GM23338 (cell line): ENCODE data around the gene BIRC6.

ENCODE experiments used
- CREB1 ChIP-seq: fragments of 250-450 bp; sonication (Bioruptor Pico); IDR thresholded peaks from 2 replicates; pipeline ENCODE4 v1.5.0; 2020; ENCODE audit warnings: low read depth, mild to moderate bottlenecking, moderate library complexity
- EZH2 ChIP-seq: fragments of 200-600 bp; sonication (generic); IDR thresholded peaks from one replicate; pipeline ENCODE4 v1.8.0; 2017; ENCODE audit warnings: antibody characterized with exemption, mild to moderate bottlenecking, low read depth; ENCODE audit not compliant: unreplicated experiment
- EZH2phosphoT487 ChIP-seq: fragments of 200-600 bp; sonication (generic); IDR thresholded peaks from one replicate; pipeline ENCODE4 v1.8.1; 2018; ENCODE audit warnings: antibody characterized with exemption; ENCODE audit not compliant: unreplicated experiment
- JUNB ChIP-seq: IDR thresholded peaks from one replicate; pipeline ENCODE4 v1.6.1; 2016; ENCODE audit warnings: antibody characterized with exemption; ENCODE audit not compliant: unreplicated experiment
- NANOG ChIP-seq: IDR thresholded peaks from 2 replicates; pipeline ENCODE4 v1.6.1; 2016; ENCODE audit warnings: antibody characterized with exemption, borderline replicate concordance
- POLR2AphosphoS5 ChIP-seq: IDR thresholded peaks from 2 replicates; pipeline ENCODE4 v1.6.1; 2016; ENCODE audit warnings: antibody characterized with exemption, low read depth
- STAT1 ChIP-seq: IDR thresholded peaks from one replicate; pipeline ENCODE4 v1.6.1; 2016; ENCODE audit warnings: antibody characterized with exemption; ENCODE audit not compliant: unreplicated experiment
- ZNF331 ChIP-seq: fragments of 250-450 bp; sonication (Bioruptor Pico); IDR thresholded peaks from 2 replicates; pipeline ENCODE4 v1.5.0; 2020; ENCODE audit warnings: low read depth, mild to moderate bottlenecking, moderate library complexity
- TF ChIP-seq, protein P1 (sequence below), 2 experiments: fragments of 200-600 bp in 1 of 2; sonication (generic) in 1 of 2; conservative IDR thresholded peaks; 2 replicates each; pipeline versions ENCODE4 v1.5.1 to v1.6.1; 2016 to 2017; ENCODE audit warnings: antibody characterized with exemption in 2 of 2, low read depth in 2 of 2, mild to moderate bottlenecking in 2 of 2, moderate library complexity in 1 of 2
- TF ChIP-seq, protein P2 (sequence below): IDR thresholded peaks from one replicate; pipeline ENCODE4 v1.6.1; 2018; ENCODE audit warnings: antibody characterized with exemption; ENCODE audit not compliant: unreplicated experiment
- TF ChIP-seq, protein P3 (sequence below): fragments of 250-450 bp; sonication (Bioruptor Pico); IDR thresholded peaks from 2 replicates; pipeline ENCODE4 v1.5.0; 2020; ENCODE audit warnings: mild to moderate bottlenecking, moderate library complexity

DNA sequence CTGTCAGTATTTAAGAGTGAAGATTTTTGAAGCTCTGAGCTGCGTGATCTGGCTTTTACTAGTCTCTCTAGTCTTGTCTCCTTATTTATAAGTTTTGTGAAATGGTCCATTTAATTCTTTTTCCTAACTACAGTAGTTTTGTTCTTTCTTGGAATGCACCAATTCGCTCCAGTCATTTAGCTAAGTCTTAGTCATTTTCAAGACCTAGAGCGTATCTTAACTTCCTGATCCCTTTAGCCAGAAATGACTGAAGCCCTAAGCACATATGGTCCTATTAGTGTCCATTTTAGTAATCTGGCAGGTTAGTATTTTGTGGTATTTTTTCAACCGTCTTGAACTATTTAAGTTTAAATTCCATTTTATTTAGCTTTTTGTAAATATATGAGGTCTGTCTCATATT, 3.6 kb downstream of the BIRC6 start:
- TF ChIP-seq, protein P1, sequence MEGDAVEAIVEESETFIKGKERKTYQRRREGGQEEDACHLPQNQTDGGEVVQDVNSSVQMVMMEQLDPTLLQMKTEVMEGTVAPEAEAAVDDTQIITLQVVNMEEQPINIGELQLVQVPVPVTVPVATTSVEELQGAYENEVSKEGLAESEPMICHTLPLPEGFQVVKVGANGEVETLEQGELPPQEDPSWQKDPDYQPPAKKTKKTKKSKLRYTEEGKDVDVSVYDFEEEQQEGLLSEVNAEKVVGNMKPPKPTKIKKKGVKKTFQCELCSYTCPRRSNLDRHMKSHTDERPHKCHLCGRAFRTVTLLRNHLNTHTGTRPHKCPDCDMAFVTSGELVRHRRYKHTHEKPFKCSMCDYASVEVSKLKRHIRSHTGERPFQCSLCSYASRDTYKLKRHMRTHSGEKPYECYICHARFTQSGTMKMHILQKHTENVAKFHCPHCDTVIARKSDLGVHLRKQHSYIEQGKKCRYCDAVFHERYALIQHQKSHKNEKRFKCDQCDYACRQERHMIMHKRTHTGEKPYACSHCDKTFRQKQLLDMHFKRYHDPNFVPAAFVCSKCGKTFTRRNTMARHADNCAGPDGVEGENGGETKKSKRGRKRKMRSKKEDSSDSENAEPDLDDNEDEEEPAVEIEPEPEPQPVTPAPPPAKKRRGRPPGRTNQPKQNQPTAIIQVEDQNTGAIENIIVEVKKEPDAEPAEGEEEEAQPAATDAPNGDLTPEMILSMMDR (conservative IDR thresholded peaks at IDR 0.05; ENCODE audit: low read depth in 2 of 2): no peak
- no peak for TF ChIP-seq EZH2
- no peak for TF ChIP-seq POLR2AphosphoS5
- TF ChIP-seq, protein P2, sequence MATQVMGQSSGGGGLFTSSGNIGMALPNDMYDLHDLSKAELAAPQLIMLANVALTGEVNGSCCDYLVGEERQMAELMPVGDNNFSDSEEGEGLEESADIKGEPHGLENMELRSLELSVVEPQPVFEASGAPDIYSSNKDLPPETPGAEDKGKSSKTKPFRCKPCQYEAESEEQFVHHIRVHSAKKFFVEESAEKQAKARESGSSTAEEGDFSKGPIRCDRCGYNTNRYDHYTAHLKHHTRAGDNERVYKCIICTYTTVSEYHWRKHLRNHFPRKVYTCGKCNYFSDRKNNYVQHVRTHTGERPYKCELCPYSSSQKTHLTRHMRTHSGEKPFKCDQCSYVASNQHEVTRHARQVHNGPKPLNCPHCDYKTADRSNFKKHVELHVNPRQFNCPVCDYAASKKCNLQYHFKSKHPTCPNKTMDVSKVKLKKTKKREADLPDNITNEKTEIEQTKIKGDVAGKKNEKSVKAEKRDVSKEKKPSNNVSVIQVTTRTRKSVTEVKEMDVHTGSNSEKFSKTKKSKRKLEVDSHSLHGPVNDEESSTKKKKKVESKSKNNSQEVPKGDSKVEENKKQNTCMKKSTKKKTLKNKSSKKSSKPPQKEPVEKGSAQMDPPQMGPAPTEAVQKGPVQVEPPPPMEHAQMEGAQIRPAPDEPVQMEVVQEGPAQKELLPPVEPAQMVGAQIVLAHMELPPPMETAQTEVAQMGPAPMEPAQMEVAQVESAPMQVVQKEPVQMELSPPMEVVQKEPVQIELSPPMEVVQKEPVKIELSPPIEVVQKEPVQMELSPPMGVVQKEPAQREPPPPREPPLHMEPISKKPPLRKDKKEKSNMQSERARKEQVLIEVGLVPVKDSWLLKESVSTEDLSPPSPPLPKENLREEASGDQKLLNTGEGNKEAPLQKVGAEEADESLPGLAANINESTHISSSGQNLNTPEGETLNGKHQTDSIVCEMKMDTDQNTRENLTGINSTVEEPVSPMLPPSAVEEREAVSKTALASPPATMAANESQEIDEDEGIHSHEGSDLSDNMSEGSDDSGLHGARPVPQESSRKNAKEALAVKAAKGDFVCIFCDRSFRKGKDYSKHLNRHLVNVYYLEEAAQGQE: no peak
- TF ChIP-seq JUNB: no peak
- no peak for TF ChIP-seq CREB1
- TF ChIP-seq, protein P3, sequence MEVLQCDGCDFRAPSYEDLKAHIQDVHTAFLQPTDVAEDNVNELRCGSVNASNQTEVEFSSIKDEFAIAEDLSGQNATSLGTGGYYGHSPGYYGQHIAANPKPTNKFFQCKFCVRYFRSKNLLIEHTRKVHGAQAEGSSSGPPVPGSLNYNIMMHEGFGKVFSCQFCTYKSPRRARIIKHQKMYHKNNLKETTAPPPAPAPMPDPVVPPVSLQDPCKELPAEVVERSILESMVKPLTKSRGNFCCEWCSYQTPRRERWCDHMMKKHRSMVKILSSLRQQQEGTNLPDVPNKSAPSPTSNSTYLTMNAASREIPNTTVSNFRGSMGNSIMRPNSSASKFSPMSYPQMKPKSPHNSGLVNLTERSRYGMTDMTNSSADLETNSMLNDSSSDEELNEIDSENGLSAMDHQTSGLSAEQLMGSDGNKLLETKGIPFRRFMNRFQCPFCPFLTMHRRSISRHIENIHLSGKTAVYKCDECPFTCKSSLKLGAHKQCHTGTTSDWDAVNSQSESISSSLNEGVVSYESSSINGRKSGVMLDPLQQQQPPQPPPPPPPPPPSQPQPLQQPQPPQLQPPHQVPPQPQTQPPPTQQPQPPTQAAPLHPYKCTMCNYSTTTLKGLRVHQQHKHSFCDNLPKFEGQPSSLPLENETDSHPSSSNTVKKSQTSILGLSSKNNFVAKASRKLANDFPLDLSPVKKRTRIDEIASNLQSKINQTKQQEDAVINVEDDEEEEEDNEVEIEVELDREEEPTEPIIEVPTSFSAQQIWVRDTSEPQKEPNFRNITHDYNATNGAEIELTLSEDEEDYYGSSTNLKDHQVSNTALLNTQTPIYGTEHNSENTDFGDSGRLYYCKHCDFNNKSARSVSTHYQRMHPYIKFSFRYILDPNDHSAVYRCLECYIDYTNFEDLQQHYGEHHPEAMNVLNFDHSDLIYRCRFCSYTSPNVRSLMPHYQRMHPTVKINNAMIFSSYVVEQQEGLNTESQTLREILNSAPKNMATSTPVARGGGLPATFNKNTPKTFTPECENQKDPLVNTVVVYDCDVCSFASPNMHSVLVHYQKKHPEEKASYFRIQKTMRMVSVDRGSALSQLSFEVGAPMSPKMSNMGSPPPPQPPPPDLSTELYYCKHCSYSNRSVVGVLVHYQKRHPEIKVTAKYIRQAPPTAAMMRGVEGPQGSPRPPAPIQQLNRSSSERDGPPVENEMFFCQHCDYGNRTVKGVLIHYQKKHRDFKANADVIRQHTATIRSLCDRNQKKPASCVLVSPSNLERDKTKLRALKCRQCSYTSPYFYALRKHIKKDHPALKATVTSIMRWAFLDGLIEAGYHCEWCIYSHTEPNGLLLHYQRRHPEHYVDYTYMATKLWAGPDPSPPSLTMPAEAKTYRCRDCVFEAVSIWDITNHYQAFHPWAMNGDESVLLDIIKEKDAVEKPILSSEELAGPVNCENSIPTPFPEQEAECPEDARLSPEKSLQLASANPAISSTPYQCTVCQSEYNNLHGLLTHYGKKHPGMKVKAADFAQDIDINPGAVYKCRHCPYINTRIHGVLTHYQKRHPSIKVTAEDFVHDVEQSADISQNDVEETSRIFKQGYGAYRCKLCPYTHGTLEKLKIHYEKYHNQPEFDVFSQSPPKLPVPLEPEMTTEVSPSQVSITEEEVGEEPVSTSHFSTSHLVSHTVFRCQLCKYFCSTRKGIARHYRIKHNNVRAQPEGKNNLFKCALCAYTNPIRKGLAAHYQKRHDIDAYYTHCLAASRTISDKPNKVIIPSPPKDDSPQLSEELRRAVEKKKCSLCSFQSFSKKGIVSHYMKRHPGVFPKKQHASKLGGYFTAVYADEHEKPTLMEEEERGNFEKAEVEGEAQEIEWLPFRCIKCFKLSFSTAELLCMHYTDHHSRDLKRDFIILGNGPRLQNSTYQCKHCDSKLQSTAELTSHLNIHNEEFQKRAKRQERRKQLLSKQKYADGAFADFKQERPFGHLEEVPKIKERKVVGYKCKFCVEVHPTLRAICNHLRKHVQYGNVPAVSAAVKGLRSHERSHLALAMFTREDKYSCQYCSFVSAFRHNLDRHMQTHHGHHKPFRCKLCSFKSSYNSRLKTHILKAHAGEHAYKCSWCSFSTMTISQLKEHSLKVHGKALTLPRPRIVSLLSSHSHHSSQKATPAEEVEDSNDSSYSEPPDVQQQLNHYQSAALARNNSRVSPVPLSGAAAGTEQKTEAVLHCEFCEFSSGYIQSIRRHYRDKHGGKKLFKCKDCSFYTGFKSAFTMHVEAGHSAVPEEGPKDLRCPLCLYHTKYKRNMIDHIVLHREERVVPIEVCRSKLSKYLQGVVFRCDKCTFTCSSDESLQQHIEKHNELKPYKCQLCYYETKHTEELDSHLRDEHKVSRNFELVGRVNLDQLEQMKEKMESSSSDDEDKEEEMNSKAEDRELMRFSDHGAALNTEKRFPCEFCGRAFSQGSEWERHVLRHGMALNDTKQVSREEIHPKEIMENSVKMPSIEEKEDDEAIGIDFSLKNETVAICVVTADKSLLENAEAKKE (CRISPR knock-in tag): no peak
- TF ChIP-seq EZH2phosphoT487: no peak
- no peak for TF ChIP-seq STAT1
- no peak for TF ChIP-seq NANOG
- no peak for TF ChIP-seq ZNF331
